ENCODE data around the gene LARP4. TPM values are rescaled to one million over a fixed set of nuclear protein-coding genes. Genes with fewer than 3 reads are reported as not detected.

Gene LARP4
- total and polyA plus RNA-seq, 2 donors (not counting 1 experiment from before 2014, with no cell fraction given), result 33.9 TPM

GRCh38 chr12:50477241-50477832, 76.7 kb downstream of the LARP4 start:
- H3K79me2 ChIP-seq (ENCODE audit: control insufficient read depth, insufficient read depth, low read length), result no peaks in the 10 kb centered on the region
- TF ChIP-seq CTCF (conservative IDR thresholded peaks at IDR 0.05 in 1 of 2, IDR thresholded peaks at IDR 0.05 in 1 of 2; ENCODE audit: low read depth in 1 of 2, low read length in 2 of 2), result no peak
- no peak for TF ChIP-seq EZH2 (IDR thresholded peaks at IDR 0.05; ENCODE audit: low read length, missing control alignments)
- H3K9me3 ChIP-seq (ENCODE audit: control insufficient read depth, insufficient read depth, low read depth, low read length), result no peaks in the 10 kb centered on the region
- H2AFZ ChIP-seq (ENCODE audit: low read length), result no peak overlapping the region
- no peaks in the 10 kb centered on the region for H3K36me3 ChIP-seq (ENCODE audit: control insufficient read depth, insufficient read depth, low read length)
- H4K20me1 ChIP-seq (ENCODE audit: control insufficient read depth, extremely low read depth, insufficient read depth, low read length), result no peaks in the 10 kb centered on the region
- H3K4me1 ChIP-seq (ENCODE audit: control insufficient read depth, extremely low read depth, insufficient read depth, low read length), result no peaks in the 10 kb centered on the region
- H3K27me3 ChIP-seq (ENCODE audit: control insufficient read depth, insufficient read depth, low read length), result no peaks in the 10 kb centered on the region
- no peak for DNase-seq (ENCODE audit: low read depth in 2 of 2)
- H3K27ac ChIP-seq (ENCODE audit: insufficient read depth, low read length), result no peak overlapping the region
- H3K4me2 ChIP-seq (ENCODE audit: extremely low read depth, insufficient read depth, low read length), result no peak overlapping the region
- H3K9ac ChIP-seq (ENCODE audit: insufficient read depth, low read length), result no peak overlapping the region
- H3K4me3 ChIP-seq (replicated peaks in 1 of 4; ENCODE audit: control extremely low read depth in 1 of 4, insufficient read depth in 1 of 4, low read depth in 3 of 4, low read length in 4 of 4), result no peak overlapping the region

GRCh38 chr12:50482571-50482970, 81.9 kb downstream of the LARP4 start:
- Histone ChIP-seq H3K79me2 (ENCODE audit: control insufficient read depth, insufficient read depth, low read length) (no peaks in the 10 kb centered on the region), H4K20me1 (ENCODE audit: control insufficient read depth, extremely low read depth, insufficient read depth, low read length) (no peaks in the 10 kb centered on the region), H3K4me2 (ENCODE audit: extremely low read depth, insufficient read depth, low read length) (no peak overlapping the region), H3K9me3 (ENCODE audit: control insufficient read depth, insufficient read depth, low read depth, low read length) (no peaks in the 10 kb centered on the region), H3K36me3 (ENCODE audit: control insufficient read depth, insufficient read depth, low read length) (no peaks in the 10 kb centered on the region), H3K27me3 (ENCODE audit: control insufficient read depth, insufficient read depth, low read length) (no peaks in the 10 kb centered on the region), H3K4me1 (ENCODE audit: control insufficient read depth, extremely low read depth, insufficient read depth, low read length) (no peaks in the 10 kb centered on the region), H2AFZ (ENCODE audit: low read length) (no peak overlapping the region), H3K4me3 (replicated peaks in 1 of 4; ENCODE audit: control extremely low read depth in 1 of 4, insufficient read depth in 1 of 4, low read depth in 3 of 4, low read length in 4 of 4) (no peak overlapping the region), H3K9ac (ENCODE audit: insufficient read depth, low read length) (no peak overlapping the region), H3K27ac (ENCODE audit: insufficient read depth, low read length) (no peak overlapping the region)
- DNase-seq (ENCODE audit: low read depth in 2 of 2), result peak in 1 of 2 donors; percentile 16
- TF ChIP-seq EZH2 (IDR thresholded peaks at IDR 0.05; ENCODE audit: low read length, missing control alignments) (no peak), CTCF (conservative IDR thresholded peaks at IDR 0.05 in 1 of 2, IDR thresholded peaks at IDR 0.05 in 1 of 2; ENCODE audit: low read depth in 1 of 2, low read length in 2 of 2) (no peak)

GRCh38 chr12:50483488-50483887, 82.8 kb downstream of the LARP4 start:
- Histone ChIP-seq H3K4me2 (ENCODE audit: extremely low read depth, insufficient read depth, low read length) (no peak overlapping the region), H3K9ac (ENCODE audit: insufficient read depth, low read length) (no peak overlapping the region), H3K4me1 (ENCODE audit: control insufficient read depth, extremely low read depth, insufficient read depth, low read length) (no peaks in the 10 kb centered on the region), H3K27me3 (ENCODE audit: control insufficient read depth, insufficient read depth, low read length) (no peaks in the 10 kb centered on the region), H3K4me3 (replicated peaks in 1 of 4; ENCODE audit: control extremely low read depth in 1 of 4, insufficient read depth in 1 of 4, low read depth in 3 of 4, low read length in 4 of 4) (no peak overlapping the region), H2AFZ (ENCODE audit: low read length) (no peak overlapping the region), H4K20me1 (ENCODE audit: control insufficient read depth, extremely low read depth, insufficient read depth, low read length) (no peaks in the 10 kb centered on the region), H3K27ac (ENCODE audit: insufficient read depth, low read length) (no peak overlapping the region), H3K9me3 (ENCODE audit: control insufficient read depth, insufficient read depth, low read depth, low read length) (no peaks in the 10 kb centered on the region), H3K79me2 (ENCODE audit: control insufficient read depth, insufficient read depth, low read length) (no peaks in the 10 kb centered on the region), H3K36me3 (ENCODE audit: control insufficient read depth, insufficient read depth, low read length) (no peaks in the 10 kb centered on the region)
- no peak for TF ChIP-seq CTCF (conservative IDR thresholded peaks at IDR 0.05 in 1 of 2, IDR thresholded peaks at IDR 0.05 in 1 of 2; ENCODE audit: low read depth in 1 of 2, low read length in 2 of 2)
- TF ChIP-seq EZH2 (IDR thresholded peaks at IDR 0.05; ENCODE audit: low read length, missing control alignments), result no peak
- no peak for DNase-seq (ENCODE audit: low read depth in 2 of 2)
